ENCODE measurements around the gene DAB2IP.

DNA sequence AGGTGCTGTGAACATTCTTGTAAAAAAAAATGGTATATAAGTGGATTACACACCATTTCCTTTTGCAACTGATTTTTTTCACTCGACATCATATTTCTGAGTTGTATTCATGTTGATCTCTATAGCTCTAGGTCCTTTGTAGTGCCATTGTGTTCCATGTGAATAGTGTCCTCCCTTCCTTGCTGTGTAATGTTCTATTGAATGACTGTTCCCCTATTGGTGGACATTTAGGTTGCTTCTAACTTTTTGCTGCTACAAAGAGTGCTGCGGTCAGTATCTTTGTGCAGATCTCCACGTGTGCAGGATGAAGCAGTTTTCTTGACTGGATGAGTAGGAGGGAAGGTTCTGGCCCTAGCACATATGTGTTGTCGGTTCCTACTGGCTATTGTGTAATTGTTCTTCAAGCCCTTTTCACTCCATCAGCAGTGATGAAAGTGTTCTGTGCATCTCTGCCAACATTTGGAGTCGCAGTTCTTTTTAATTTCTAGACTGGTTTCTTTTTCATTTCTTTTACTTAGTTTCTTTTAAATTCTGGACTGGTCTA lies 20.2 kb downstream of the DAB2IP start:
- TF ChIP-seq, protein P1, sequence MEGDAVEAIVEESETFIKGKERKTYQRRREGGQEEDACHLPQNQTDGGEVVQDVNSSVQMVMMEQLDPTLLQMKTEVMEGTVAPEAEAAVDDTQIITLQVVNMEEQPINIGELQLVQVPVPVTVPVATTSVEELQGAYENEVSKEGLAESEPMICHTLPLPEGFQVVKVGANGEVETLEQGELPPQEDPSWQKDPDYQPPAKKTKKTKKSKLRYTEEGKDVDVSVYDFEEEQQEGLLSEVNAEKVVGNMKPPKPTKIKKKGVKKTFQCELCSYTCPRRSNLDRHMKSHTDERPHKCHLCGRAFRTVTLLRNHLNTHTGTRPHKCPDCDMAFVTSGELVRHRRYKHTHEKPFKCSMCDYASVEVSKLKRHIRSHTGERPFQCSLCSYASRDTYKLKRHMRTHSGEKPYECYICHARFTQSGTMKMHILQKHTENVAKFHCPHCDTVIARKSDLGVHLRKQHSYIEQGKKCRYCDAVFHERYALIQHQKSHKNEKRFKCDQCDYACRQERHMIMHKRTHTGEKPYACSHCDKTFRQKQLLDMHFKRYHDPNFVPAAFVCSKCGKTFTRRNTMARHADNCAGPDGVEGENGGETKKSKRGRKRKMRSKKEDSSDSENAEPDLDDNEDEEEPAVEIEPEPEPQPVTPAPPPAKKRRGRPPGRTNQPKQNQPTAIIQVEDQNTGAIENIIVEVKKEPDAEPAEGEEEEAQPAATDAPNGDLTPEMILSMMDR (IDR thresholded peaks at IDR 0.05): no peak
- TF ChIP-seq POLR2A (IDR thresholded peaks at IDR 0.05) (no peak), POLR2AphosphoS5 (IDR thresholded peaks at IDR 0.05) (peak; percentile 70), EP300 (IDR thresholded peaks at IDR 0.05) (no peak)
